Hepatocyte (in vitro differentiated cells): Measurements from ENCODE around the gene CYB561D2.

Experiments used
- CTCF ChIP-seq: fragments of 200-600 bp; sonication (generic); IDR thresholded peaks from 2 replicates; pipeline ENCODE4 v1.5.1; 2016; ENCODE audit warnings: antibody characterized with exemption, mild to moderate bottlenecking; ENCODE audit not compliant: poor library complexity
- EZH2 ChIP-seq: fragments of 200-600 bp; sonication (generic); IDR thresholded peaks from 2 replicates; pipeline ENCODE4 v1.6.1; 2016; ENCODE audit warnings: antibody characterized with exemption, mild to moderate bottlenecking, borderline replicate concordance

- TF ChIP-seq CTCF (no peak), EZH2 (no peak)
Observed at GRCh38 chr3:50389414-50389767, 38.7 kb downstream of the CYB561D2 start.
